IMR-90 (cell line): ENCODE data around the gene MTX2. TPM values are rescaled to one million over a fixed set of nuclear protein-coding genes. Genes with fewer than 3 reads are reported as not detected.

ENCODE experiments used
- ATAC-seq: fragments of 200-7000 bp; cut with Tn5 transposase; 2 replicates; pipeline ENCODE4 v1.9.1; 2020; ENCODE audit warnings: low read depth, mild to moderate bottlenecking, moderate library complexity
- BruUV-seq: library from RNA; stranded (reverse); fragments of 400-500 nt; replicated peaks from 2 replicates; lab custom pipeline; 2021; lab: Mats Ljungman, UMichigan
- CTCF ChIA-PET: fragments of 300-600 bp; formaldehyde crosslinking; extraction: SDS; loops from one replicate; lab custom pipeline; 2021; ENCODE audit warnings: antibody characterized with exemption; lab: Yijun Ruan, JAX
- POLR2A ChIA-PET: fragments of 300-600 bp; sonication (Branson Sonifier 250); formaldehyde crosslinking; loops from one replicate; lab custom pipeline; 2022; ENCODE audit warnings: antibody characterized with exemption; ENCODE audit not compliant: unreplicated experiment; lab: Charles Lee
- DNase-seq: peaks from one replicate; pipeline ENCODE4 v3.0.0; 2013
- H2AFZ ChIP-seq: replicated peaks from 2 replicates; pipeline ENCODE3; 2013; ENCODE audit warnings: low read length, mild to moderate bottlenecking; ENCODE audit not compliant: poor library complexity
- H2AK5ac ChIP-seq: 2 replicates; pipeline ENCODE4 v1.6.1; 2013; ENCODE audit warnings: low read depth, low read length, inconsistent platforms
- H2AK9ac ChIP-seq: replicated peaks from 2 replicates; pipeline ENCODE3; 2013; ENCODE audit warnings: mild to moderate bottlenecking, low read depth, low read length, moderate library complexity; ENCODE audit not compliant: poor library complexity
- H2BK120ac ChIP-seq: 2 replicates; pipeline ENCODE4 v1.6.1; 2013; ENCODE audit warnings: low read depth, low read length, inconsistent platforms
- H2BK15ac ChIP-seq: 3 replicates; pipeline ENCODE4 v1.6.1; 2013; ENCODE audit warnings: low read depth, low read length, inconsistent platforms
- H2BK20ac ChIP-seq: 2 replicates; pipeline ENCODE4 v1.6.1; 2013; ENCODE audit warnings: low read depth, mild to moderate bottlenecking, inconsistent platforms, low read length, moderate library complexity
- H2BK5ac ChIP-seq: 2 replicates; pipeline ENCODE4 v1.6.1; 2013; ENCODE audit warnings: mild to moderate bottlenecking, low read depth, low read length, inconsistent platforms; ENCODE audit not compliant: poor library complexity, severe bottlenecking
- H3K14ac ChIP-seq: replicated peaks from 2 replicates; pipeline ENCODE4 v1.6.1; 2013; ENCODE audit warnings: low read depth, low read length, inconsistent platforms
- H3K18ac ChIP-seq: 2 replicates; pipeline ENCODE4 v1.6.1; 2013; ENCODE audit warnings: low read depth, low read length, control low read depth
- H3K23ac ChIP-seq: 2 replicates; pipeline ENCODE4 v1.6.1; 2013; ENCODE audit warnings: low read depth, low read length, inconsistent platforms
- H3K27ac ChIP-seq: 2 replicates; pipeline ENCODE4 v1.5.1; 2013; ENCODE audit warnings: mild to moderate bottlenecking, control low read depth, low read length; ENCODE audit not compliant: insufficient read depth
- H3K27me3 ChIP-seq: 2 replicates; pipeline ENCODE4 v1.6.1; 2013; ENCODE audit warnings: low read length; ENCODE audit not compliant: control insufficient read depth, insufficient read depth
- H3K36me3 ChIP-seq: 2 replicates; pipeline ENCODE4 v1.6.1; 2013; ENCODE audit warnings: low read length, mixed read lengths; ENCODE audit not compliant: control insufficient read depth, insufficient read depth
- H3K4ac ChIP-seq: 2 replicates; pipeline ENCODE4 v1.6.1; 2013; ENCODE audit warnings: low read depth, low read length, inconsistent platforms
- H3K4me1 ChIP-seq: 2 replicates; pipeline ENCODE4 v1.6.1; 2013; ENCODE audit warnings: low read length, mixed read lengths; ENCODE audit not compliant: control insufficient read depth, insufficient read depth
- H3K4me2 ChIP-seq: 2 replicates; pipeline ENCODE4 v1.6.1; 2013; ENCODE audit warnings: low read depth, mild to moderate bottlenecking, control low read depth, low read length, moderate library complexity
- H3K4me3 ChIP-seq: 2 replicates; pipeline ENCODE4 v1.5.1; 2013; ENCODE audit warnings: low read depth, mild to moderate bottlenecking, control low read depth, low read length, moderate library complexity; ENCODE audit not compliant: insufficient read depth
- H3K56ac ChIP-seq: 2 replicates; pipeline ENCODE4 v1.6.1; 2013; ENCODE audit warnings: low read length, inconsistent platforms; ENCODE audit not compliant: insufficient read depth; ENCODE audit errors: extremely low read depth
- H3K79me1 ChIP-seq, 2 experiments: 2 replicates each; pipeline ENCODE4 v1.6.1; 2013; ENCODE audit warnings: low read length in 2 of 2, inconsistent platforms in 1 of 2, low read depth in 1 of 2
- H3K9ac ChIP-seq: 2 replicates; pipeline ENCODE4 v1.6.1; 2013; ENCODE audit warnings: low read depth, low read length, control low read depth
- H3K9me1 ChIP-seq: 2 replicates; pipeline ENCODE4 v1.6.1; 2013; ENCODE audit warnings: low read length, inconsistent platforms; ENCODE audit not compliant: insufficient read depth
- H3K9me3 ChIP-seq: 2 replicates; pipeline ENCODE4 v1.6.1; 2013; ENCODE audit warnings: low read length; ENCODE audit not compliant: control insufficient read depth, insufficient read depth
- H4K20me1 ChIP-seq: 2 replicates; pipeline ENCODE4 v1.6.1; 2013; ENCODE audit warnings: low read length, inconsistent platforms; ENCODE audit not compliant: insufficient read depth
- H4K5ac ChIP-seq: 2 replicates; pipeline ENCODE4 v1.6.1; 2013; ENCODE audit warnings: mild to moderate bottlenecking, low read depth, low read length, control low read depth
- H4K8ac ChIP-seq, 2 experiments: 2 replicates each; pipeline ENCODE4 v1.6.1; 2013; ENCODE audit warnings: low read depth in 2 of 2, low read length in 2 of 2, control low read depth in 1 of 2, inconsistent platforms in 1 of 2
- H4K91ac ChIP-seq: 2 replicates; pipeline ENCODE4 v1.6.1; 2013; ENCODE audit warnings: low read depth, low read length, inconsistent platforms; ENCODE audit not compliant: insufficient read depth
- CHD1 ChIP-seq: IDR thresholded peaks from 2 replicates; pipeline ENCODE4 v1.6.1; 2012; ENCODE audit warnings: low read depth, low read length, improper control_type of control experiment
- NFE2L2 ChIP-seq: fragments of 150-350 bp; IDR thresholded peaks from 2 replicates; pipeline ENCODE4 v1.6.1; 2016; ENCODE audit warnings: low read depth, mild to moderate bottlenecking, low read length
- WGBS, 2 experiments: methylation state at CpG; one replicate each; pipeline versions ENCODE4 v1.1.5 to v1.1.7; 2013; ENCODE audit warnings: missing lambda C conversion rate in 2 of 2; ENCODE audit not compliant: insufficient read length in 1 of 2; ENCODE audit errors: extremely low coverage in 2 of 2; 5-methylcytosine and 5-hydroxymethylcytosine counted together
- dilution Hi-C: fragments of 300-500 bp; cut with HindIII; formaldehyde crosslinking; loops from one replicate; pipeline ENCODE4 v1.14.3; 2018; ENCODE audit warnings: low sequenced_read_pairs; ENCODE audit not compliant: unreplicated experiment
- in situ Hi-C: fragments of 300-500 bp; cut with MboI; formaldehyde crosslinking; loops from 3 replicates; pipeline ENCODE4 v1.14.3; 2019; ENCODE audit warnings: low sequenced_read_pairs, inconsistent platforms, mixed read lengths
- intact Hi-C: fragments of 100-400 bp; cut with micrococcal nuclease; formaldehyde crosslinking; loops from 2 replicates; pipeline ENCODE4 v1.10.0; 2022
- polyA plus RNA-seq, 3 experiments: library from polyadenylated mRNA; depleted of rRNA; stranded (reverse); fragments of >200 nt; gene quantifications; 2 replicates each; pipeline ENCODE4 v1.2.3, GENCODE V29; 2012; ENCODE audit warnings: low replicate concordance in 1 of 3
- total RNA-seq: library from RNA; depleted of rRNA; stranded (reverse); fragments of >200 nt; gene quantifications from 2 replicates; pipeline ENCODE4 v1.2.3, GENCODE V29; 2012

Gene MTX2
- total and polyA plus RNA-seq, 2 of the 4 experiments (the other 2 are of a cell fraction) = 24.9 to 37.8 TPM

DNA sequence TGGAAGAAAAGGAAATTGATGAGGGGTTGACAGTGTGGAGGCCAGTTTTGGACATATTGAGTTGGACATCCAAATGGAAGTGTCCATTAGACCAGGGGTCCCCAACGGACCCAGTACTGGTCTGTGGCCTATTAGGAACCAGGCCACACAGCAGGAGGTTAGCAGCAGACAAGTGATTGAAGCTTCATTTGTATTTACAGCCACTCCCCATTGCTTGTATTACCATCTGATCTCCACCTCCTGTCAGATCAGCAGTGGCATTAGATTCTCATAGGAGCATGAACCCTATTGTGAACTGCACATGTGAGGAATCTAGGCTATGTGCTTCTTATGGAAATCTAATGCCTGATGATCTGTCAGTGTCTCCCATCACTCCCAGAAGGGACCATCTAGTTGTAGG is 99.1 kb downstream of the MTX2 start:
- dilution Hi-C loops (no loop called here), in situ Hi-C loops (no loop called here), intact Hi-C loops (no loop called here)
- Histone ChIP-seq H3K14ac (no peak overlapping the region), H4K8ac (no peak overlapping the region), H2AFZ (no peak overlapping the region), H3K56ac (no peak overlapping the region), H3K36me3 (no peaks in the 10 kb centered on the region), H3K27me3 (peaks cover 7% of the 10 kb centered on the region), H3K9ac (no peak overlapping the region), H2BK20ac (no peak overlapping the region), H3K9me1 (no peaks in the 10 kb centered on the region), H4K20me1 (no peaks in the 10 kb centered on the region), H3K23ac (no peak overlapping the region), H4K5ac (no peak overlapping the region), H2BK120ac (no peak overlapping the region), H3K27ac (no peak overlapping the region), H3K4me2 (no peak overlapping the region), H3K4me3 (no peak overlapping the region), H3K4ac (no peak overlapping the region), H3K9me3 (no peaks in the 10 kb centered on the region), H2BK5ac (no peak overlapping the region), H2BK15ac (no peak overlapping the region), H4K91ac (no peak overlapping the region), H2AK5ac (no peak overlapping the region), H3K4me1 (no peaks in the 10 kb centered on the region), H3K18ac (no peak overlapping the region), H3K79me1 (no peaks in the 10 kb centered on the region), H2AK9ac (no peak overlapping the region)
- ATAC-seq = no peak
- DNase-seq = no peak
- BruUV-seq = no TSS peak
- POLR2A ChIA-PET = no interaction called here
- no CpG with 5 or more reads among the region's 1 CpG for WGBS, 2 experiments
- TF ChIP-seq CHD1 (no peak), NFE2L2 (no peak)
- CTCF ChIA-PET = interaction anchor here (0.6 kb wide), 1 partner anchor 564 kb away, joined by 3 read pairs; no protein-coding TSS in a partner anchor
